Astrocyte of the cerebellum (primary cell): ENCODE results near the gene FFAR1.

Experiments
- DNase-seq: peaks from one replicate; pipeline ENCODE4 v3.0.0-alpha.2; 2011; ENCODE audit warnings: low read depth
- H3K4me3 ChIP-seq: 2 replicates; pipeline ENCODE4 v1.5.1; 2011; ENCODE audit warnings: mild to moderate bottlenecking, low read depth, low read length, moderate library complexity
- CTCF ChIP-seq: IDR thresholded peaks from 2 replicates; pipeline ENCODE4 v1.5.1; 2012; ENCODE audit warnings: low read length, low read depth, moderate library complexity, mild to moderate bottlenecking; ENCODE audit errors: missing control alignments
- in situ Hi-C: cut with HindIII; loops from 2 replicates; pipeline ENCODE4 v1.10.0; 2017; ENCODE audit warnings: low sequenced_read_pairs

The FFAR1 gene

GRCh38 chr19:35360880-35361420, 13.2 kb downstream of the FFAR1 start:
- in situ Hi-C loops = no loop called here
- DNase-seq = no peak
- TF ChIP-seq CTCF = no peak
- no peak overlapping the region for H3K4me3 ChIP-seq

GRCh38 chr19:35362261-35363000, 14.7 kb downstream of the FFAR1 start:
- DNase-seq = no peak
- TF ChIP-seq CTCF = no peak
- H3K4me3 ChIP-seq = no peak overlapping the region
- in situ Hi-C loops = no loop called here

- in situ Hi-C loops = no loop called here
- H3K4me3 ChIP-seq = no peak overlapping the region
- TF ChIP-seq CTCF = no peak
- no peak for DNase-seq
These were observed 15.4 kb downstream of the FFAR1 start for GRCh38 chr19:35363001-35363590.

GRCh38 chr19:35363711-35364425, 16.2 kb downstream of the FFAR1 start:
- in situ Hi-C loops = no loop called here
- H3K4me3 ChIP-seq = no peak overlapping the region
- no peak for DNase-seq
- no peak for TF ChIP-seq CTCF

- in situ Hi-C loops = no loop called here
- TF ChIP-seq CTCF = no peak
- no peak overlapping the region for H3K4me3 ChIP-seq
- DNase-seq = no peak
These were observed 17.6 kb downstream of the FFAR1 start for GRCh38 chr19:35365303-35365702.

GRCh38 chr19:35368378-35368777, 20.7 kb downstream of the FFAR1 start:
- in situ Hi-C loops = no loop called here
- TF ChIP-seq CTCF = no peak
- no peak overlapping the region for H3K4me3 ChIP-seq
- DNase-seq = no peak
